ENCODE results near the gene MAX. TPM values are rescaled to one million over a fixed set of nuclear protein-coding genes. Genes with fewer than 3 reads are reported as not detected.
"Not testable (repeated sequence)": the region's sequence is repeated elsewhere in the genome, so short reads cannot be mapped to it uniquely, and the experiment has no call there.

MAX gene
- total RNA-seq, 1 experiment from 2014 or later = 72.9 TPM

DNA sequence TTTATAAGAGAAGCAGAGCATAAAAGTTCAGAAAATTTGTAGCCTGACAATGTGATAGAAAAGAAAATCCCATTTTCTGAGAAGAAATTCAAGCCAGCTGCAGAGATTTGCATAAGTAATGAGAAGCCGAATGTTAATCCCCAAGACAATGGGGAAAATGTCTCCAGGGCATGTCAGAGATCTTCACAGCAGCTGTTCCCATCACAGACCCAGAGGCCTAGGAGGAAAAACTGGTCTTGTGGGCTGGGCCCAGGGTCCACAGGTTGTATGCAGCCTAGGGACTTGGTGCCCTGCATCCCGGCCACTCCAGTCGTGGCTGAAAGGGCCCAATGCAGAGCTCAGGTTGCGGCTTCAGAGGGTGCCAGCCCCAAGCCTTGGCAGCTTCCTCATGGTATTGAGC, 15.6 kb downstream of the MAX start:
- peaks cover 36 to 43% of the 10 kb centered on the region in 2 experiments for H3K9me3 Mint-ChIP-seq
- H3T11ph ChIP-seq (ENCODE audit: low read length); H3K9ac ChIP-seq (ENCODE audit: extremely low read depth, insufficient read length, low read length); H4K20me1 ChIP-seq (ENCODE audit: control insufficient read depth, insufficient read depth, insufficient read length); H3K27me3 ChIP-seq (ENCODE audit: insufficient read depth, low read length); H3K79me2 ChIP-seq (ENCODE audit: insufficient read depth, low read length); DNase-seq; H2BK15ac ChIP-seq (ENCODE audit: low read depth, low read length); H3K27ac Mint-ChIP-seq; H3K4me2 ChIP-seq (ENCODE audit: insufficient read depth, insufficient read length, low read length); H3K27ac ChIP-seq (ENCODE audit: insufficient read length, low read depth, low read length); H4K91ac ChIP-seq (ENCODE audit: insufficient read length, low read depth, low read length); H2BK120ac ChIP-seq (ENCODE audit: low read depth, low read length, poor library complexity, severe bottlenecking); H2BK12ac ChIP-seq (ENCODE audit: insufficient read length, low read depth, low read length); H3K14ac ChIP-seq (ENCODE audit: insufficient read depth, low read length); H3K4ac ChIP-seq (ENCODE audit: low read depth, low read length); H3K27me3 Mint-ChIP-seq (ENCODE audit: low read depth); H3K4me3 Mint-ChIP-seq; H3K56ac ChIP-seq (ENCODE audit: insufficient read length, low read depth, low read length); H3K4me1 ChIP-seq (ENCODE audit: insufficient read depth, low read length); H2AFZ ChIP-seq (ENCODE audit: low read length); H3K23ac ChIP-seq (ENCODE audit: insufficient read length, low read depth, low read length); H3K23me2 ChIP-seq (ENCODE audit: insufficient read length, low read depth, low read length, poor library complexity, severe bottlenecking); H4K8ac ChIP-seq (replicated peaks; ENCODE audit: insufficient read length, low read depth, low read length); H3K18ac ChIP-seq (ENCODE audit: insufficient read length, low read depth, low read length); H3K79me1 ChIP-seq (ENCODE audit: insufficient read depth, low read depth, low read length, poor library complexity, severe bottlenecking); H4K5ac ChIP-seq (ENCODE audit: insufficient read length, low read depth, low read length); H2BK5ac ChIP-seq (ENCODE audit: insufficient read length, low read length); H2AK5ac ChIP-seq (ENCODE audit: insufficient read length, low read length); H2BK20ac ChIP-seq (ENCODE audit: low read depth, low read length, poor library complexity, severe bottlenecking): not testable (repeated sequence)
- H3K36me3 Mint-ChIP-seq (ENCODE audit: insufficient read depth in 1 of 3, low read depth in 3 of 3) = peaks cover 74 to 88% (median 81%) of the 10 kb centered on the region in 3 experiments
- peaks cover 17 to 32% of the 10 kb centered on the region in 2 experiments for H3K4me1 Mint-ChIP-seq
- peaks cover 30% of the 10 kb centered on the region for H3K9me3 ChIP-seq (ENCODE audit: control insufficient read depth, low read depth, low read length)
- WGBS (ENCODE audit: extremely low coverage, insufficient read length, low lambda C conversion rate) = no CpG with 5 or more reads among the region's 4 CpGs
